ENCODE data around the gene SHC3.

GRCh38 chr9:89112243-89112642, 66.4 kb downstream of the SHC3 start:
- no peak for TF ChIP-seq CTCF (conservative IDR thresholded peaks at IDR 0.05; ENCODE audit: low read depth, low read length)
- no peak for TF ChIP-seq CEBPB (IDR thresholded peaks at IDR 0.05; ENCODE audit: low read depth, low read length)
- TF ChIP-seq POLR2A (IDR thresholded peaks at IDR 0.05; ENCODE audit: low read depth, low read length), result no peak
- TF ChIP-seq BHLHE40 (IDR thresholded peaks at IDR 0.05; ENCODE audit: low read depth, low read length), result no peak
- TF ChIP-seq MAZ (IDR thresholded peaks at IDR 0.05; ENCODE audit: borderline replicate concordance, low read depth, low read length), result no peak
